AG04449 (cell line): ENCODE measurements around the gene FAR1.

ENCODE experiments used
- CTCF ChIA-PET: fragments of 350-600 bp; formaldehyde crosslinking; extraction: SDS; loops from one replicate; lab custom pipeline; 2021; ENCODE audit warnings: antibody characterized with exemption; lab: Yijun Ruan, JAX
- POLR2A ChIA-PET: fragments of 400-600, 350-600 bp; formaldehyde crosslinking; extraction: SDS; loops from one replicate; lab custom pipeline; 2020; ENCODE audit warnings: antibody characterized with exemption, inconsistent platforms; lab: Yijun Ruan, JAX
- DNase-seq: peaks from one replicate; pipeline ENCODE4 v3.0.0-alpha.2; 2010; ENCODE audit warnings: low read depth, low spot score
- H3K4me3 ChIP-seq: 2 replicates; pipeline ENCODE4 v1.5.1; 2011; ENCODE audit warnings: low read depth, mild to moderate bottlenecking, control low read depth, low read length
- TF ChIP-seq, protein P1 (sequence below): IDR thresholded peaks from one replicate; pipeline ENCODE4 v1.5.1; 2011; ENCODE audit warnings: mild to moderate bottlenecking, moderate library complexity, low read length, control low read depth, inconsistent platforms; ENCODE audit not compliant: insufficient read depth; ENCODE audit errors: missing control alignments

The FAR1 gene

DNA sequence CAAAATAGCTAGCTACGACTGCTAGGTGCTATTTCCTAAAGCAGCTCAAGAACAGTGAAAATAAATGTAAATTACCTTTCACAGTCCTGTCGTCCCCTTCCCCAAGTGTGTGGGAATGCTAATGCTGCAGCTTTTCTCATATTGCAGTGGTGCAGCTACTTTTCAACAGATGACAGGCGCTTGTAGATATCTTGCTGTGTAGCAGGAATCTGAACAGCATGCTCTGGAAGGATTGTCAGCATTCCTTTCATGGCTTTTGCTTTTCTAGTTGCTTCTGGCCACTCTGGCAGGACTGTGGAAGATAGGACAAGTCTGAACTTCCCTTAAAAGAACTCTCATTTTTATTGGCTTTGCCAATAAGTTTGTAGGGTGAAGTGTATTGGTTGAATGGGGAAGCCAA is 18.8 kb downstream of the FAR1 start:
- no peak overlapping the region for H3K4me3 ChIP-seq
- TF ChIP-seq, protein P1, sequence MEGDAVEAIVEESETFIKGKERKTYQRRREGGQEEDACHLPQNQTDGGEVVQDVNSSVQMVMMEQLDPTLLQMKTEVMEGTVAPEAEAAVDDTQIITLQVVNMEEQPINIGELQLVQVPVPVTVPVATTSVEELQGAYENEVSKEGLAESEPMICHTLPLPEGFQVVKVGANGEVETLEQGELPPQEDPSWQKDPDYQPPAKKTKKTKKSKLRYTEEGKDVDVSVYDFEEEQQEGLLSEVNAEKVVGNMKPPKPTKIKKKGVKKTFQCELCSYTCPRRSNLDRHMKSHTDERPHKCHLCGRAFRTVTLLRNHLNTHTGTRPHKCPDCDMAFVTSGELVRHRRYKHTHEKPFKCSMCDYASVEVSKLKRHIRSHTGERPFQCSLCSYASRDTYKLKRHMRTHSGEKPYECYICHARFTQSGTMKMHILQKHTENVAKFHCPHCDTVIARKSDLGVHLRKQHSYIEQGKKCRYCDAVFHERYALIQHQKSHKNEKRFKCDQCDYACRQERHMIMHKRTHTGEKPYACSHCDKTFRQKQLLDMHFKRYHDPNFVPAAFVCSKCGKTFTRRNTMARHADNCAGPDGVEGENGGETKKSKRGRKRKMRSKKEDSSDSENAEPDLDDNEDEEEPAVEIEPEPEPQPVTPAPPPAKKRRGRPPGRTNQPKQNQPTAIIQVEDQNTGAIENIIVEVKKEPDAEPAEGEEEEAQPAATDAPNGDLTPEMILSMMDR = no peak
- CTCF ChIA-PET = no interaction called here
- POLR2A ChIA-PET = no interaction called here
- DNase-seq = no peak

DNA sequence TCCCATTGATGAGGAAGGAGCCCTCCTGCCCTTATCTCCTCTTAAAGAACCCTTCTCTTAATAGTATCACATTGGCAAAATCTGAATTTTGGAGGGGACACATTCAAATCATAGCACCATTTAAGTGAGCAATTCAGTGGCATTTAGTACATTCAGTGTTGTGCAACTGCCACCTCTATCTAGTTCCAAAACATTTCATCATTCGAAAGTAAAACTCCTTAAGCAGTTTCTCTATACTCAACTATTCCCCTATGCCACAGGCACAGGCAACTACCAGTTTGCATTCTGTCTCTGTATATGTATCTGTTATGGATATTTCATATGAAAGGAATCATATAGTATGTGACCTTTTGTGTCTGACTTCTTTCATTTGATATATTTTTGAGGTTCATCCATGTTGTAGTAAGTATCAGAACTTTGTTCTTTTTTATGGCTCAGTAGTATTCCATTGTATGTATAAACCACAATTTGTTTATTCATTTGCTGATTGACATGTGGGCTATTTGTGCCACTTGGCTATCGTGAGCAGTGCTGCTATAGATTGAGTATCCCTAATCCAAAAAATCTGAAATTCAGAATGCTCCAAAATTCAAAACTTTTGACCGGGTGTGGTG is 22.9 kb downstream of the FAR1 start:
- DNase-seq = no peak
- CTCF ChIA-PET = no interaction called here
- H3K4me3 ChIP-seq = no peak overlapping the region
- TF ChIP-seq, protein P1 = no peak
- POLR2A ChIA-PET = no interaction called here

DNA sequence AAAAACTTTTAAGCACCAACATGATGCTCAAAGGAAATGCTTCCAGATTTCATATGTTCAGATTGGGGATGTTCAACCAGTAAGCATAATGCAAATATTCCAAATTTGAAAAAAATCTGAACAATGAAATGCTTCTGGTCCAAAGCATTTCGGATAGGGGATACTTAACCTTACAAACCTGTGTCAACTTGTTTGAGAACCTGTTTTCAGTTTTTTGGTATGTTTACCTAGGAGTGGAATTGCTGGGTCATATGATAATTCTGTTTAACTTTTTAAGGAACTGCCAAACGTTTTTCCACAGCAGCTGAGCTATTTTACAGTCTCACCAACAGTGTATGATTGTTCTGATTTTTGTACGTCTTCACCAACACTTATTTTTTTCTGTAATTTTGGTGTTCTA is 23.7 kb downstream of the FAR1 start:
- ChIA-PET CTCF (no interaction called here), POLR2A (no interaction called here)
- TF ChIP-seq, protein P1 = no peak
- no peak for DNase-seq
- H3K4me3 ChIP-seq = no peak overlapping the region

DNA sequence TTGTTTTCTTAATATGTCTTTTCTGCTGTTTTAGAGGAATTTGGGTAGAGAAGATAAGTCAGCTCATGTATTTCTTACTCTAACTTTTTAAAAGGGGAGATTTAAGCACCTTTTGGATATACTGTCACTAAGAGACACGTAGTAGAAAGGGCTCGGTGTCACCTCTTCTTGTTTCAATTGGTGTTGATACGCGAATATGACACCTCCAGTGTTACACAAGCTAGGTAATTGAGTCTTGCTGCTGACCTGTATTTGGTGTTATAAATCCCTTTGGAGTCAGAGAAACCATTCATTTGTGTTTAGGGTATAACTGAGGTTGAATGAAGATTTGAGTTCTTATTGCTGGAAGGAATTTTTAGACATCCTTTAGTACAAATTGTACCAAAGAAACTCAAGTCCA is 25.6 kb downstream of the FAR1 start:
- CTCF ChIA-PET = interaction anchor here (1.2 to 1.5 kb wide), 3 partner anchors 10 to 21 kb away, joined by 3 to 5 read pairs (median 3); no protein-coding TSS in a partner anchor
- TF ChIP-seq, protein P1 = no peak
- no peak for DNase-seq
- POLR2A ChIA-PET = no interaction called here
- no peak overlapping the region for H3K4me3 ChIP-seq

DNA sequence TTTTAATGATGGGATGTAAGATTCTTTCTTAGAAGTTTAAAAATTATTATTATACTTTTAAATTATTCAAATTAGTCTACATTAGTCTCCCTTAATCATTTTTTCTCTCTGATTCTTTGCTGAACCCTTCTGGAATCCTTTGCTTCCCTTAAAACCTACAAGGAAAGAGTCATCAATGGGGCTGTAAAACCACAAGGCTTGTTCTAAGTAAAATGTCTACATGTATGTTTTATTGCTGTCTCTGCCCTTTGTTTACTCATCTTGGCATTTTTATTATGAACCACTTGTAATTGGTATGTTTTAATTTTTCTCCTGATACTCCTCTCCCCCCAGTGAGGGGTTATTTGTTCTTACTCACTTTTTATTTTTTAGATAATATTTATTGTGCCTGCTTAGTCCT is 27.4 kb downstream of the FAR1 start:
- CTCF ChIA-PET = no interaction called here

DNA sequence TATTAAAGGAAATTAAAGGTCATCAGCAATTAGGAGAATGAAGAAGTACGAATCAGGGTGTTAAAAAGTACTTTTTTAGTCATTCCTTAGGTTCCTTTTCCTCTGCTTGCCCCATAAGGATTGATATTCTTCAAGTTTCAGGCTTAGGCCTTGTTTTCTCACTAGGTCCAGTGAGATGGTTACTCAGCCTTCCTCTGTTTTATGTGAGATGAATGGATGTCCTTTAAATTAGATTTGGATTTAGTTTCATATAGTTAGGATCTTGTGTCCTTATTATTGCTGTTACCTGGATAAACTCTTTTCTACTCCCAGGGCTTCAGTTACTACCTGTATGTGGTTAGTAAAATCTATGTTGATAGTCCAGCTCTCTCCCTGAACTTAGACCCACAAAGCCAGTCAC is 29.2 kb downstream of the FAR1 start:
- TF ChIP-seq, protein P1 = no peak
- H3K4me3 ChIP-seq = no peak overlapping the region
- POLR2A ChIA-PET = no interaction called here
- CTCF ChIA-PET = no interaction called here
- DNase-seq = no peak

More for the DNA sequence above, 27.4 kb downstream of the FAR1 start:
- TF ChIP-seq, protein P1 = no peak
- POLR2A ChIA-PET = no interaction called here
- DNase-seq = no peak
- H3K4me3 ChIP-seq = no peak overlapping the region
